Measurements from ENCODE around the gene YTHDC1.

DNA sequence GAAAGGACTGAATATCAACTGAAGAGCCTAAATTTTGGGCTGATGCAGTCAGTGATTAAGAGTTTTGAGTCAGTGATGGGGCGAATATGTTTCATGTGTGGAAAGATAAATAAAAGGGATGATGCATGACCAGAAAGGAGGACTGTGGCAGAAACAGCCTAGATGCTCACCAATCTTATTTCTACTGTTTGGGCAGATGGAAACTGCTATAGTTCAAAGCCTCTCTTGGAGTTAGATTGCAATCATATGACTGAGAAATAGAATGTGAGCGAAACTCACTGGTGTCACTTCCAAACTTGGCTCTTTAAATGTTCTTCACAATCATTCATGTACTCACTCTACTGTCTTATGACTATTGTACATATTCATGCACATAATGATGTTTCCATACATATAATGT lies 35.4 kb upstream of the YTHDC1 start:
- TF ChIP-seq EZH2 (optimal IDR thresholded peaks at IDR 0.05; ENCODE audit: low read depth, low read length): no peak
- TF ChIP-seq, protein P1, sequence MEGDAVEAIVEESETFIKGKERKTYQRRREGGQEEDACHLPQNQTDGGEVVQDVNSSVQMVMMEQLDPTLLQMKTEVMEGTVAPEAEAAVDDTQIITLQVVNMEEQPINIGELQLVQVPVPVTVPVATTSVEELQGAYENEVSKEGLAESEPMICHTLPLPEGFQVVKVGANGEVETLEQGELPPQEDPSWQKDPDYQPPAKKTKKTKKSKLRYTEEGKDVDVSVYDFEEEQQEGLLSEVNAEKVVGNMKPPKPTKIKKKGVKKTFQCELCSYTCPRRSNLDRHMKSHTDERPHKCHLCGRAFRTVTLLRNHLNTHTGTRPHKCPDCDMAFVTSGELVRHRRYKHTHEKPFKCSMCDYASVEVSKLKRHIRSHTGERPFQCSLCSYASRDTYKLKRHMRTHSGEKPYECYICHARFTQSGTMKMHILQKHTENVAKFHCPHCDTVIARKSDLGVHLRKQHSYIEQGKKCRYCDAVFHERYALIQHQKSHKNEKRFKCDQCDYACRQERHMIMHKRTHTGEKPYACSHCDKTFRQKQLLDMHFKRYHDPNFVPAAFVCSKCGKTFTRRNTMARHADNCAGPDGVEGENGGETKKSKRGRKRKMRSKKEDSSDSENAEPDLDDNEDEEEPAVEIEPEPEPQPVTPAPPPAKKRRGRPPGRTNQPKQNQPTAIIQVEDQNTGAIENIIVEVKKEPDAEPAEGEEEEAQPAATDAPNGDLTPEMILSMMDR (IDR thresholded peaks at IDR 0.05; ENCODE audit: low read length): no peak

Data from MM.1S (cell line).